GM21515 (cell line): ENCODE measurements around the gene CHAD.
"Not testable (repeated sequence)": the region's sequence is repeated elsewhere in the genome, so short reads cannot be mapped to it uniquely, and the experiment has no call there.

ENCODE experiments used
- ATAC-seq: cut with Tn5 transposase; IDR thresholded peaks from one replicate; pipeline ENCODE4 v1.9.1; 2021; ENCODE audit not compliant: unreplicated experiment

CHAD gene

DNA sequence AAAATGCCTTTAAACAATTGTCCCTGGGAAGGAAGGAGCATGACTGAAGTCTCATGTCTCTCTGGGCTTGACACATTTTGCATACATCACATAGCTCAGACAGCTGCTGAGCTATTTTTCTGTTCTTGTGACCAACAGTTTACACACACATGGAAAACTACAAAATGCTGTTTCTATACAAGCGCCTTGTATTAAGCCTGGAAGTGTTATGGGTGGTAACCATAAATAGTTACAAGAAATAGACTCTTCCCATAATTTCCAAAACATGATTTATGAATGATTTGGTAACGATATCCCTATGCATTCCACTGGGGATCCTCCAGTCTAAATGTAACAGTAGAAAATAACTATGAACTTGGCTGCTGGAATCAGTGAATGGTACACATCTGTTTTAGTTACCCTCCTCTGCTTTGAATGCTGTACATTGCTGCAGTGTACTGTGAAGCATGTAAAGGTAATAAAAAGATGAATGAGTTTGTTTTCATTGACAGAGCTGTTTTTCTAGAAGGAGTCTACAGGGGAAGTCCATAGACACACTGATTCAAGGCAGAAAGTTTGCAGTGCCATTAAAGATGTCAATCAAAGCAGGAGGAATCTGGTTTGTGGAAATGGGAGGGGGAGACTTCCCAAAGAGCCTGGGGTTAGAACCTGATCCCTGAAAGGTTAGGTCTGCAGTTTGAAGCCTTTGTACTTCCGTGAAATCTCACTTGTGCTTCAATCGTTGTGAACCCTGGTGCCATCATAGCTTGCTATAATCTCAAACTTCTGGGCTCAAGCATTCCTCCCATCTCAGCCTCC, 37.7 kb downstream of the CHAD start:
- no peak for ATAC-seq

DNA sequence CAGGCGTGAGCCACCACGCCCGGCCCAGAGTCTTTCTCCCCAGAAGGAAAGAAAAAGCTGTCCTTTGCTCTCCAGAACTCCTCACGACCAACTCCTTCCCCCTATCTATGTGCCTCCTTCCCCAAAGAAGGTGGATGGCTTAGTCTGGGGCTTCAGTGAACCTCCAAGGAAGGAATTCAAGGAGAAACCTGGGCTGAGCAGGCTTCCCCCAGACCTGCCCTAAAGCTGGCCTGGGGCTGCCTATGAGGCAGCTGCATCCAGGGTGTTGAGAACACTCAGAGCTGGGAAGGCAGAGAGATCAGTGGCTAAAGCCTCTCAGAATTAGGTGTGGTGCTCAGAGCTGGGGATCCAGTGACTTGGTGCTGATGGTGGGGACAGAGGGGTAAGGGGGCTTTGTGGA, 38.9 kb downstream of the CHAD start:
- no peak for ATAC-seq

DNA sequence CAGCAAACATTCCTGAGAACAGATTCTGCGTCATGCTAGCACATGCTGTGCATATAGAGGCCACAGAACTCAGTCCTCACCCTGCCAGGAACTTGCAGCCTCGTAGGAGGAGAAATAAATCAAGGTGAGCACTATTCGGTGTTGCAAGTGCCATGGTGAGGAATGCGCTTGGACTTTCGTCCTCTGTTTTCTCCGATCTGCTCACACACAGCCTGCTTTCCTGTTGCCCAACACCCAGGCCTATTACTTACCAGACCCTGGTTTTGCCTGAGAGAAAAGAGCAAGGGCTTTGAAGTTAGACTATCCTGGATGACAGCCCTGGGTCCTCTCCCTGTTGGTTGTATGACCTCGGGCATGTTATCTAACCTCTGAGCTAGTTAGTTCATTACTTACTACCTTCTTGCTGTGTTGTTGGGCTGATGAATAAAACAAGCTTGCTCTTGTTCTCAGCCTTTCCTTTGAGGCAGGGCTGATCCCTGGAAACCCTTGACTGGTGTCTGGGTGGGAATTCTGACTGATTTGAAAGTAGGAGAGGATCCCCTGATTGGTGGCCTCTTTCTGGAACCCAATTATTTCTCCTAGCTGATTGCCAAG, 39.8 kb downstream of the CHAD start:
- no peak for ATAC-seq

DNA sequence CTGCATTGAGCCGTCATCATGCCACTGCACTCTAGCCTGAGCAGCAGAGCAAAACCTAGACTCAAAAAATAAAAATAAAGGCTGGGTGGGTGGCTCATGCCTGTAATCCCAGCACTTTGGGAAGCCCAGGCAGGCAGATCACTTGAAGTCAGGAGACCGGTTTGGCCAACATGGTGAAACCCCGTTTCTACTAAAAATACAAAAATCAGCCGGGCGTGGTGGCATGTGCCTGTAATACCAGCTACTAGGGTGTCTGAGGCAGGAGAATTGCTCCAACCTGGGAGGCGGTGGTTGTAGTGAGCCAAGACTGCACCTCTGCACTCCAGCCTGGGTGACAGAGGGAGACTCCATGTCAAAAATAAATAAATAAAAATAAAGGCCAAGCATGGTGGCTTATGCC, 40.6 kb downstream of the CHAD start:
- ATAC-seq: not testable (repeated sequence)

DNA sequence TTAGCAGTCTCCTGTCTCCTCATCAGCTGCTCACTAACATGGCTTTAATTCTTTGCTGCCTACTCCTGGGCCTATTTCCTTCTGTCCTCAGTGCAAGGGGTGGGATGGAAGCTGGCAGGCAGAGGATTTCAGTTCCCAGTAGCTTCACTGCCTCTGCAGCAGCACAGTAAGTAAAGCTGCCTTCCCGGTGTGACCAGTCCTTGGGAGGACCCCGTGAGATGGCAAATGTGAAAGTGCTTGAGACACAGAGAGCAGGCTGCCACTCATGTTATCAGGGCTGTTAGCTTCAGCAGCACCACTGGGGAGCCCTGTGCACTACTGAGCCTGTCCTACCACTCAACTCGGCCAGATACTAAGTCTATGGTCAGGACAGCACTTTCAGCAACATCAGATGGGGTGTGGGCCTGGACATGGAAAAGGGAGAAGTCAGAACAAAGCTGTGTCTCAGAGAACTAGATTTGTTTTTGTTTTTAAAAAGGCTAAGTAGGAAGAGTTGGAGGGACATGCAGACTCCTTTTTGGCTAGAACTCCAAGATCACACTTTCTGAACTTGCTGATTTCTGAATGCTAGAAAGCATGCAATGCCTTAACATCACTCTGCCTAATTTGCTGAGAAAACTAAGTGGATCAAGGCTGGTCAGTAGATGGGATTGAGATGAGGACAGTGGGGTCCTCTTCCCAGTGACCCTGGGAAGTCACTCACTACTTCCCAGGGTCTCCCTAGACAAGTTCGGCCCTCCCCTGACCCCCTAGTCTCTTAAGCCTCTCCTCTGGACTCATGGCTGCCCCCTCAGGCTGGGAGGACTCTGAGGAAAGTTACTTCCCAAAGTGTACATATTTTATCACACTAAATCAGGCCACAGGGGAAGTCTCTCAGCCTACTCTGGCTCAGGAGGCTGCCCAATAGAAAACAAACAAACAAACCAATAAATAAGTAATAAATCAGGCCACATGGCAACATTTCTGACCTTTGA, 41.6 kb downstream of the CHAD start:
- peak; percentile 24 for ATAC-seq

DNA sequence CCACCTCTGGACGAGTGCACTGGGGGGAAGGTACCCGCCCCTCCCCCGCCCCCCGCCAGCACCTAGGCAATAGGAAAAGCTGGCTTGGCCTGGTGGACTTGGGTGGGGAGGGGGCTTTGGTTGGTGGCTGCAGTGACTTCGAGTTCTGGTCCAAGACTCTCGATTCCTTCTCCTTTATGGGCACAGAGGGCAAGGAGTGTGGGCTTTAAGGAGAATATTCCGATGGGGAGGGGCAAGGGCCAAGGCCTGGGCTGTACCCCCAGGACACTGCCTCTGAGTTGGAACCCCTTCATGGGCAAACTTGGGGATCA, 42.3 kb downstream of the CHAD start:
- ATAC-seq: no peak

DNA sequence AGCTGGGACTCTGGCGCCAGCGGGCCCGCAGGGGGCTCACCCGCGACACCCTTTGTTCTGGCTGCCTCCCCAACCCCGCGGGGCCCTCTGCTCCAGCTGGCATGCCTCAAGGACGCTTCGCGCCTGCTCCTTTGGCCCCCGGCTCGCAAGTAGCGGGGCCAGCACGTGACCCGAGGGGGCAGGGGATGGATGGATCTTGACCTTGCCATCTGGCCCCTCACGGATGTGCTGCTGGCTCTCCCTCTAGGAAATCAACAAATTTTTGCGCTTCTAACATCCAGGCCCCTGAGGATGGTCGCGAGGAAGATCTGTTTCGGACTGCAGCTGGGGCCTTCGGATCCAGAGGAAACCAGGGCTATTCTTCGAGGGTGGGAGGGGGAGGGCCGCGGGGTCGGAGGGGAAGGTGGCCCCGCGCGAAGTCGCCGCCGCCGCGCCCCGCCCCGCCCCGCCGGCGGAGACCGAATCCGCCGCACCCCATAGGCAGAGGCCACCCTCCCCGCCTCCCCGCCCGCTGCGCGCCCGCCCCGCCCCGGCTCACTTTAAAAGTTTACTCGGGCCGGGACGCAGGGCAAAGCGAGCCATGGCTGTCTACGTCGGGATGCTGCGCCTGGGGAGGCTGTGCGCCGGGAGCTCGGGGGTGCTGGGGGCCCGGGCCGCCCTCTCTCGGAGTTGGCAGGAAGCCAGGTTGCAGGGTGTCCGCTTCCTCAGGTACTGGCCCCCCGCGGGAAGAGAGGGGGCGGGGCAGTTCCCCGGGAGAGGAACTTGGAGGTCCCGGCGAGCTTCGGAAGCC, 42.8 kb downstream of the CHAD start, which contains the start of gene ACSF2:
Gene ACSF2 (plus strand): TSS at position 537 of the 790 bp plus-strand sequence. CDS start 44 bp downstream, at position 581.
- ATAC-seq: peak; percentile 49

DNA sequence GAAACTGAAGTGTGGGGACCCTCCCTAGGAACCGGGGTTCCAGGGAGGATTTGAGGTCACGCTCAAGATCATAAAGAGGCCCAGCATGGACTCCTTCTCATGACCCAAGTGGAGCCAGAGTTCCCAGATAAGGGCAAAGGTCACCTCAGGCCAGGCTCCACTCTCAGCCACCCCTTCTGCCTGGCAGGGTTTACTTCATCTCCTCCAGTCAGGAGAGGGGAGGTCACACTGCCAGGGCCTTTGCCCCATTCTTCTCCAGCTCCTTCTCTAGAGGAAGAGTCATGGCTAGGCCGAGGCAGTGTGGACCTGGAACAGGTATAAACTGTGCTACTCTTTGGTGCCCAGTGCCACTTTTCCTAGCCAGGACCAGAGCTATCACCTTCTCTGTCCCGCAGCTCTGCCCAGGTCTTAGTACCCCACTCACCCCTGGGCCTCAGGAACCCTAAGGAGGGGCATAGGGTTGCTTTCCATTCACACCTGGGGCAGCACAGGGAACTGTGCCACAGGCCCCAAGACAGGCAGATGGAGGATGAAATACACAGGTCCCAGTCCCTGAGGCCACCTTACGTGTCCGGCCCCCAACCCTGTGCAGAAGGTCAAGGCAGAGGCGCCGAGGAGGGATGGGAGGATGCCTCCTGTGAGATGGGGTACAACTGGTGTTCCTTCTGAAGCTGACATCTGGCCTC, 43.5 kb downstream of the CHAD start:
- ATAC-seq: no peak

DNA sequence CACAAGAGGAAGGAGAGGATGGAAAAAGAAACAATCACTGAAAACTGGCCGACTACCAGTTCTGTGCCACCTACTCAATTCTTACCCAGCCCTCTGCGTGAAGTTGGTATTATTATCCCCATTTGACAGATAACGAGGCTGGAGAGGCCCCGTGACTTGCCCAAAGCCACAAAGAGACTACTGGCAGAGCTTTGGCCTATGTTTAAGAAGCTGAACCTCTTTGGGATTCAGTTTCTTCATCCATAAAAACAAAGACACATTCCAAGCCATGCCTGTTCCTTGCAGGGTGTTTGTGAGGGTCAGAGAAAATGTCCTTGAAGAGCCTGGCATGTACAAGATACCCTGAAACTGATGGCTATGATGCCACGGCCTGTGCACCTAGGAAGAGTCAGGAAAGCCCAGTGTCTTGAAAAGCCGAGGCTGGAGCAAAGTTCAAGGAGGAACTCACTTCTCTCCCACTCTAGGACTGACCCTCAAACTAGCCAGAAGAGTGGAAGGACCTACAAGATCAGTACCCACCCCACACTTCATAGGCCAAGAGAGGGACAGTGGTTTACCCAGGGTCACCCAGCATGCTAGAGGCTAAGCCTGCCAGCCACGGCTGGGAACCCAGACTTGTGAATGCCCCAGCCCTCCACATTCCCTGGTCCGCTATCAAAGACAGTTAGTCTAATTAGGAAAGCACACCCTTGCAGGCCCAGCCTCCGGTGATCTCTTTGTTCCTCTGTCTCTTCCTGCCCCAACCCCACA, 44.3 kb downstream of the CHAD start:
- ATAC-seq: no peak

DNA sequence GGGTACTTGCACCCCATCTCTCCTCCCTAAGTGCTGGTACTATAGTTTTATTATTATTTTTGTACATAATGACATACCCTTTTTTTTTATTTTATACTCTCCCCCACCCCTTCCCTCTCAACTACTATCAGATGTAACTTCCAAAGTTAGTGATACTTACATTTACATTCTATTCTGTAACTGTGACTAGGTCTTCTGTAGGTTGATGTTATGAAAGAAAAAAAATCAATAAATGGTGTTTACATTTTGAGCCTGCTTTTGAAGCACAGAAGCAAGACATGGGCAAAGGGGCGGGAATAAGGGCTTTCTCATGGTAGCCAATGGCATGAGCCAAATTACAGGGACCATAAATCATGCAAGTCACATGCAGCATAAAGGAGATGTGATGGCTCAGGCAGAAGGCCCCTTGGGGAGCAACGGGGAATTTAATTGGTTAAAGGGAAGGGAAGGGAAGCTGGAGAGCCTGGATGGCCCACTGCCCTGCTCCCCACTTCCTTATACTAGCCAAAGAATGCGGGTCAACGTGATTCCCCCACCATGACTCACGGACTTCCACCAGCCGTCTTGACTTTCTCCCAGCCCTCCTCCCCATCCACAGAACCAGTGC, 45.0 kb downstream of the CHAD start:
- ATAC-seq: no peak

DNA sequence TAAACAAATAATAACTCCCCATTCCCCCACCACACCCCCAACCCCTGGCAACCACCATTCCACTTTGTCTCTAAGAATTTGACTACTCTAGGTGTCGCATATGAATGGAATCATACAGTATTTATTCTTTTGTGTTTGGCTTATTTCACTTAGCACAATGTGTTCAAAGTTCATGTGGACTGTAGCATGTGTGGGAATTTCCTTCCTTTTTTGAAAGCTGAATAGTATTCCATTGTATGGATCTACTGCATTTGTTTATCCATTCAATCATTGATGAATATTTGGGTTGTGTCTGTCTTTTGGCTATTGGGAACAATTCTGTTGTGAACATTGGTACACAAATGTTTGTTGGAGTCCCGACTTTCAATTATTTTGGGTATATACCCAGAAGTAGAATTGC, 45.9 kb downstream of the CHAD start:
- ATAC-seq: no peak

DNA sequence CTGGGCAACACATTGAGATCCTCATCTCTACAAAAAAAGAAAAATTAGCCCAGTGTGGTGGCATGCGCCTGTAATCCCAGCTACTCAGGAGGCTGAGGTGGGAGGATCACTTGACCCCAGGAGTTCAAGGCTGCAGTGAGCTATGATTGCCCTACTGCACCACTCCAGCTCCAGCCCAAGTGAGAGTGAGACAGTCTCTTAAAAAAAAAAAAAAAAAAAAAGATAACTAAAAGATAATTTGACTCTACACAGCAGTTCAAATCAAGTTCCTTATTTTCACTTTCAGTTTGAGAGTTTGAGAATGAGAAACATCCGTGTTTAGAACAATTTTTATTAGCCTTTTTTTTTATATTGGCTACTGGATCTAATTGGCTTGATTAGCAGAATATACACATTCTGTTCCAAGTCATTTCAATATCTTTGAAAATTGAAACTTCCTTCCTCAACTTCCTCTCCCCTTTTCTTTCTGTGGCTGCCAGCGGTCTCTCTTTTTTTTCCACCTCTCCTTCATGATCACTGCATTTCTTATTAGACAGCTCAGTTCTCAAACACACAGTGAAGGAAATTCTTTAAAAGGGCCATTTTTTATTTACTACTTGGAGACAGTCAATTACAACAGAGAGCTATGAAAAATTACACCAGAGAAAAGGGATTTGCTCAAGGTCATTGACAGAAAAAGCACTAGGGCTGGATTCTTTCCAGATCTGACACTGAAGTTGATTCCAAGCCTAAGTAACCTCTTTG, 47.2 kb downstream of the CHAD start:
- no peak for ATAC-seq

DNA sequence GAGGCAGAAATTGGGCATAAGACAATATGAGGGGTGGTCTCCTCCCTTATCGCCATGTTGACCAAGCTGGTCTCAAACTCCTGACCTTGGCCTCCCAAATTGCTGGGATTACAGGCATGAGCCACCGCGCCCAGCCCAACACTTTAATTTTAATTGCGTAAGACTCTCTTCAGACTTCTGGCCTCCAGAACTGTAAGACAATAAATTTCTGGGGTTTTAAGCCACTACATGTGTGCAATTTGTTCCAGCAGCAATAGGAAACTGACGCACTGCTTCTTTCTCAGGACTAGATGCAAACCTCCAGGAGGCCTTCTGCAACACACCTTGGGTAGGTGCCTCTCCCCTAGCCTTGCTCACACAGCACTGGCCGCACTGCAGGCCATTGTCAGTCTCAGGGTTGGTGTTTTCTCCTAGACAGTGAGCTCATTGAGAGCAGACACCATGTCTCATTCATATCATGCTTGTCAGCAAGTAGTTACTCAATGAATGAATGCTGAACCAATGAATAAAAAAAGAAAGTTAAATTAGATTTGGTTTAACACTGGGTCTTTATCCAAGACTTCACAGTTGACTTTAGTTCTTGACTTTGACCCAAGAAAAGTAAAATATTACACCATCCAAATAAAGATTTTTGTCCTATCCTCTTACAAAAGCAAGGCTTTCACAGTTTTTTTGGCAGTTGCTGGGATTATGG, 48.1 kb downstream of the CHAD start:
- ATAC-seq: no peak

DNA sequence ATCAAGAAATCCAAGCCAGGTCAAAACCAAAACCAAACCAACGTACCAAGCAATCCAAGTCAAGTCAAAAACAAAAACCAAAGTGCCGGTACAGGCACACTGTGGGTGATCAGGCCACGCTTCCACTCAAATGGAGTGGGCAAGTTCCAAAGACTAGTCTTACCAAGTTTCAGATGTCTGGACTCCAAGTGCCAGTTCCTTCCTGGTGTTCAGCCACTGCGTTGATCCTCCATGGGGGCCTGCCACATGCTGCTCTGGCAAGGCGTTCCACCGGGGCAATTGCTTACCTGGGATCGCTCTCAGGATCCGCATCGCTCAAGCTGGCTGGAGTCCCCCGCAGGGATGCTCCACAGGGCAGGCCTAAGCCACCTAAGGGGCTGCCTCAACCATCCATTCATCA, 49.1 kb downstream of the CHAD start:
- ATAC-seq: not testable (repeated sequence)

DNA sequence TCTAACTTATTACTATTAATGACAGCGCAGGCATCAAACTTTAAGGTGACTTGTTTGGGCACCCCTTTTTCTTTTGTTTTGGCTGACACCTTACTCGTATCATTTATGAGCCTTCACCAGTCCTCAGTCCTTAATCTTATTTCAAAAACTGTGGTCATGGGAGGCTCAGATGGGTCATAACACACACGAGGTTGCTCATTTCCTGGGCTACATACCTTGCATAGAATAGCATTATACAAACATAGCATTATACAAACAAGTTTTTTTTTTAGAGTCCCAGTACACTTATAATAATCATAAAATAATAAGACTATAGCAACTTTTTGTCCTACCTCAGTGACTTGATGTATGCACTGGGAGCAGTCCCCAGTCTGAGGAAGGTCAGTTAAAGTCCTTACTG, 53.9 kb downstream of the CHAD start:
- no peak for ATAC-seq
